H1 (cell line): ENCODE results near the gene VHLL.

Experiments used
- FOSL1 ChIP-seq: IDR thresholded peaks from 2 replicates; pipeline ENCODE4 v1.6.1; 2011; ENCODE audit warnings: mild to moderate bottlenecking, low read depth, low read length, moderate library complexity; ENCODE audit not compliant: insufficient read depth
- JUN ChIP-seq: IDR thresholded peaks from 2 replicates; pipeline ENCODE4 v1.6.1; 2011; ENCODE audit warnings: low read depth, mild to moderate bottlenecking, improper control_type of control experiment, low read length
- POLR2AphosphoS5 ChIP-seq: IDR thresholded peaks from 2 replicates; pipeline ENCODE4 v1.6.1; 2011; ENCODE audit warnings: low read depth, low read length
- RNF2 ChIP-seq: fragments of 200-900, 300-1000 bp; sonication (generic); IDR thresholded peaks from 2 replicates; pipeline ENCODE4 v1.7.1; 2016; ENCODE audit warnings: borderline replicate concordance, low read depth, mild to moderate bottlenecking, antibody characterized with exemption, low read length; ENCODE audit not compliant: poor library complexity, severe bottlenecking; ENCODE audit errors: missing control alignments
- YY1 ChIP-seq: IDR thresholded peaks from 2 replicates; pipeline ENCODE4 v1.6.1; 2011; ENCODE audit warnings: low read depth, mild to moderate bottlenecking, low read length
- TF ChIP-seq, protein P1 (sequence below): IDR thresholded peaks from 2 replicates; pipeline ENCODE4 v1.6.1; 2012; ENCODE audit warnings: low read length, inconsistent platforms
- TF ChIP-seq, protein P2 (sequence below), 3 experiments: IDR thresholded peaks; 1 replicate in 2 of 3; 2 replicates in 1 of 3; pipeline versions ENCODE4 v1.5.1 to v1.6.1; 2011; ENCODE audit warnings: low read length in 3 of 3, mild to moderate bottlenecking in 3 of 3, inconsistent platforms in 2 of 3, low read depth in 1 of 3, moderate library complexity in 1 of 3; ENCODE audit not compliant: insufficient read depth in 1 of 3; ENCODE audit errors: control extremely low read depth in 1 of 3

DNA sequence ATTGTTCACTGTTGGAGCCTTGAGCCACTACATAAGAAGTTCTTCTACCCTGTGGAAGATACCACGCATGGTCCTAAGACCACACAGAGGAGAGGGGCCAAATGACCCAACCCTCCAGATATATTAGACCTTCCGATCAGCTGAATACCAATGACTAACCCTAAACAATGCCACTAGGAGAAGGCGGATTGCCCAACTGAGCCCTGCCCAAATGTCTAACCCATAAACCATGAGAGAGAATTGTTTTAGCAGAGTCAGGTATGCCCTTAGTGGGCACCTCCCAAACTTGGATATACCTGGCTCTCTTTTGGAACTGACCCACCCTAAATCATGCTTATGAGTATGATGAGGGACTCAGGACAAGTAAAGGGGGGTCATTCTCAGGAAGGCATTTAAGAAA lies 28.8 kb downstream of the VHLL start:
- TF ChIP-seq POLR2AphosphoS5 (no peak), FOSL1 (no peak), YY1 (no peak), JUN (no peak), RNF2 (no peak)
- TF ChIP-seq, protein P1, sequence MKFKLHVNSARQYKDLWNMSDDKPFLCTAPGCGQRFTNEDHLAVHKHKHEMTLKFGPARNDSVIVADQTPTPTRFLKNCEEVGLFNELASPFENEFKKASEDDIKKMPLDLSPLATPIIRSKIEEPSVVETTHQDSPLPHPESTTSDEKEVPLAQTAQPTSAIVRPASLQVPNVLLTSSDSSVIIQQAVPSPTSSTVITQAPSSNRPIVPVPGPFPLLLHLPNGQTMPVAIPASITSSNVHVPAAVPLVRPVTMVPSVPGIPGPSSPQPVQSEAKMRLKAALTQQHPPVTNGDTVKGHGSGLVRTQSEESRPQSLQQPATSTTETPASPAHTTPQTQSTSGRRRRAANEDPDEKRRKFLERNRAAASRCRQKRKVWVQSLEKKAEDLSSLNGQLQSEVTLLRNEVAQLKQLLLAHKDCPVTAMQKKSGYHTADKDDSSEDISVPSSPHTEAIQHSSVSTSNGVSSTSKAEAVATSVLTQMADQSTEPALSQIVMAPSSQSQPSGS: no peak
- TF ChIP-seq, protein P2, sequence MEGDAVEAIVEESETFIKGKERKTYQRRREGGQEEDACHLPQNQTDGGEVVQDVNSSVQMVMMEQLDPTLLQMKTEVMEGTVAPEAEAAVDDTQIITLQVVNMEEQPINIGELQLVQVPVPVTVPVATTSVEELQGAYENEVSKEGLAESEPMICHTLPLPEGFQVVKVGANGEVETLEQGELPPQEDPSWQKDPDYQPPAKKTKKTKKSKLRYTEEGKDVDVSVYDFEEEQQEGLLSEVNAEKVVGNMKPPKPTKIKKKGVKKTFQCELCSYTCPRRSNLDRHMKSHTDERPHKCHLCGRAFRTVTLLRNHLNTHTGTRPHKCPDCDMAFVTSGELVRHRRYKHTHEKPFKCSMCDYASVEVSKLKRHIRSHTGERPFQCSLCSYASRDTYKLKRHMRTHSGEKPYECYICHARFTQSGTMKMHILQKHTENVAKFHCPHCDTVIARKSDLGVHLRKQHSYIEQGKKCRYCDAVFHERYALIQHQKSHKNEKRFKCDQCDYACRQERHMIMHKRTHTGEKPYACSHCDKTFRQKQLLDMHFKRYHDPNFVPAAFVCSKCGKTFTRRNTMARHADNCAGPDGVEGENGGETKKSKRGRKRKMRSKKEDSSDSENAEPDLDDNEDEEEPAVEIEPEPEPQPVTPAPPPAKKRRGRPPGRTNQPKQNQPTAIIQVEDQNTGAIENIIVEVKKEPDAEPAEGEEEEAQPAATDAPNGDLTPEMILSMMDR (IDR thresholded peaks at IDR 0.05; ENCODE audit: control extremely low read depth in 1 of 3, insufficient read depth in 1 of 3, low read depth in 1 of 3, low read length in 3 of 3): no peak
